Activated T-helper 1 cell treated with anti-CD3 and anti-CD28 coated beads, Interleukin-12 subunit alpha, Interleukin-12 subunit beta, Interleukin-2, Interleukin-4 antibody, amounts not matched to agents 30 ng/mL and 10 ng/mL and 1 ng/mL, durations not matched to agents 14 hours and 24 hours and 36 hours (primary cell): ENCODE results near the gene KIF1A. TPM values are rescaled to one million over a fixed set of nuclear protein-coding genes. Genes with fewer than 3 reads are reported as not detected.
"Not testable (repeated sequence)": the region's sequence is repeated elsewhere in the genome, so short reads cannot be mapped to it uniquely, and the experiment has no call there.

Source experiments
- DNase-seq: peaks from one replicate; pipeline ENCODE4 v3.0.0; 2021; ENCODE audit warnings: low spot score
- H3K27ac Mint-ChIP-seq: one replicate; pipeline ENCODE4 v1.8.0; 2021; ENCODE audit warnings: mild to moderate bottlenecking, mixed read lengths
- H3K27me3 Mint-ChIP-seq: one replicate; pipeline ENCODE4 v1.8.0; 2022; ENCODE audit warnings: mild to moderate bottlenecking, moderate library complexity, mixed read lengths; ENCODE audit not compliant: insufficient read depth
- H3K36me3 Mint-ChIP-seq: one replicate; pipeline ENCODE4 v1.8.0; 2021; ENCODE audit warnings: low read depth, mixed read lengths
- H3K4me1 Mint-ChIP-seq: one replicate; pipeline ENCODE4 v1.8.0; 2021; ENCODE audit warnings: low read depth, mixed read lengths
- H3K4me3 Mint-ChIP-seq: one replicate; pipeline ENCODE4 v1.8.0; 2021; ENCODE audit warnings: mild to moderate bottlenecking, moderate library complexity, mixed read lengths
- H3K9me3 Mint-ChIP-seq: one replicate; pipeline ENCODE4 v1.8.0; 2021; ENCODE audit warnings: mixed read lengths
- intact Hi-C: fragments of 100-400 bp; cut with micrococcal nuclease; formaldehyde crosslinking; loops from one replicate; pipeline ENCODE4 v1.15.1; 2024
- total RNA-seq: library from RNA; stranded (reverse); gene quantifications from 2 replicates; pipeline ENCODE4 v1.2.3, GENCODE V29; 2022

The KIF1A gene
- total RNA-seq, 1 donor from 2014 or later: 0.83 TPM

GRCh38 chr2:240781471-240782220 is 38.4 kb downstream of the KIF1A start:
- no peak overlapping the region for H3K4me3 Mint-ChIP-seq
- no peaks in the 10 kb centered on the region for H3K27me3 Mint-ChIP-seq
- no peaks in the 10 kb centered on the region for H3K4me1 Mint-ChIP-seq
- no peaks in the 10 kb centered on the region for H3K36me3 Mint-ChIP-seq
- no peak for DNase-seq
- H3K9me3 Mint-ChIP-seq: no peaks in the 10 kb centered on the region
- intact Hi-C loops: no loop called here
- no peak overlapping the region for H3K27ac Mint-ChIP-seq

- Mint-ChIP-seq H3K9me3 (no peaks in the 10 kb centered on the region), H3K4me3 (no peak overlapping the region), H3K36me3 (no peaks in the 10 kb centered on the region), H3K27ac (no peak overlapping the region), H3K4me1 (no peaks in the 10 kb centered on the region), H3K27me3 (no peaks in the 10 kb centered on the region)
- intact Hi-C loops: no loop called here
- no peak for DNase-seq
These were observed 39.9 kb downstream of the KIF1A start for GRCh38 chr2:240780023-240780700.

GRCh38 chr2:240779250-240779832 is 40.7 kb downstream of the KIF1A start:
- H3K27ac Mint-ChIP-seq, H3K36me3 Mint-ChIP-seq, H3K27me3 Mint-ChIP-seq, H3K9me3 Mint-ChIP-seq, H3K4me3 Mint-ChIP-seq, intact Hi-C loops, DNase-seq, H3K4me1 Mint-ChIP-seq: not testable (repeated sequence)

- H3K9me3 Mint-ChIP-seq: no peaks in the 10 kb centered on the region
- H3K4me1 Mint-ChIP-seq: no peaks in the 10 kb centered on the region
- H3K27me3 Mint-ChIP-seq: no peaks in the 10 kb centered on the region
- intact Hi-C loops: no loop called here
- H3K4me3 Mint-ChIP-seq: no peak overlapping the region
- DNase-seq: no peak
- H3K36me3 Mint-ChIP-seq: no peaks in the 10 kb centered on the region
- H3K27ac Mint-ChIP-seq: no peak overlapping the region
These were observed 41.6 kb downstream of the KIF1A start for GRCh38 chr2:240778426-240778825.

GRCh38 chr2:240777456-240778212 is 42.4 kb downstream of the KIF1A start:
- H3K9me3 Mint-ChIP-seq: no peaks in the 10 kb centered on the region
- H3K4me3 Mint-ChIP-seq: no peak overlapping the region
- intact Hi-C loops: no loop called here
- no peaks in the 10 kb centered on the region for H3K27me3 Mint-ChIP-seq
- H3K4me1 Mint-ChIP-seq: no peaks in the 10 kb centered on the region
- no peak for DNase-seq
- H3K36me3 Mint-ChIP-seq: no peaks in the 10 kb centered on the region
- no peak overlapping the region for H3K27ac Mint-ChIP-seq

DNA sequence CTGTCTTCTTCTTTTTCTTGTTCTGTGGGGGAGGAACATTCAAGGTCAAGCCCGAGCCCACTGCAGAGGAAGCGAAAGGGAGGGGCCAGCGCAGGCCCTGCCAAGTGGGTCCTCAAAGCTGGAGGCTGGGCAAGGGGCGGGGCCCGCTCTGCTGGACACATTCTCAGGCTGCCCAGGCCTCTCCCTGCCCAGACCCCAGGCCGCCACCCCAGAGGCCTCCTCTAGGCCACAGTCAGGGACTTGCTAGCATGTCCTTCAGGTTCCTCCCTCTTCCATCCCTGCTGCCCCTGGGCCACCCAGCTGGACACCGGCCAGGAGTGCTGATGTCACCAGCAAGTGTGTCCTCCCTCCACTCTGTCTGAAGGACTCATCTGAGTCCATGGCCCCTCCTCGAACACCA is 44.1 kb downstream of the KIF1A start:
- Mint-ChIP-seq H3K9me3 (no peaks in the 10 kb centered on the region), H3K27ac (no peak overlapping the region), H3K4me3 (no peak overlapping the region), H3K27me3 (no peaks in the 10 kb centered on the region), H3K36me3 (no peaks in the 10 kb centered on the region), H3K4me1 (no peaks in the 10 kb centered on the region)
- intact Hi-C loops: no loop called here
- DNase-seq: no peak

DNA sequence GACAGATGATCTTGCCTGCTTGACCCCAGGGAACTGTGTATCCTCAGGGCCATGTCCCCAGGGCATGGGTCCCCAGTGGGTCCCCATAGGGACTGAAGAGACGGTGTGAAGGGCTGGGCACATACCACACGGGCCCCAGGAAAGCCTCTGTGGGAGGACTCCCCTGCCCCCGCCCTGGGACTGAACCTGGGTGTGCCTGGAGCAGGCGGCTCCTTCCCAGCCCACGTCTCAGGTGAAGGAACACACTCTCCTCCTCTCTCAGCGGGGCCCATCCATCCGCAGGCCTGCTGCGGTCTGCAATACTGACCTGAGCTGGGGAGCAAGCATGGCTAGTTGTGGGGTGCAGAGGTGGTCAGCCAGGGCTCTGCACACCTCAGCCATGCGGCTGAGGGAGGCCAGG is 45.2 kb downstream of the KIF1A start:
- Mint-ChIP-seq H3K27ac (no peak overlapping the region), H3K27me3 (no peaks in the 10 kb centered on the region), H3K36me3 (no peaks in the 10 kb centered on the region), H3K9me3 (no peaks in the 10 kb centered on the region), H3K4me3 (no peak overlapping the region), H3K4me1 (no peaks in the 10 kb centered on the region)
- DNase-seq: no peak
- intact Hi-C loops: no loop called here

DNA sequence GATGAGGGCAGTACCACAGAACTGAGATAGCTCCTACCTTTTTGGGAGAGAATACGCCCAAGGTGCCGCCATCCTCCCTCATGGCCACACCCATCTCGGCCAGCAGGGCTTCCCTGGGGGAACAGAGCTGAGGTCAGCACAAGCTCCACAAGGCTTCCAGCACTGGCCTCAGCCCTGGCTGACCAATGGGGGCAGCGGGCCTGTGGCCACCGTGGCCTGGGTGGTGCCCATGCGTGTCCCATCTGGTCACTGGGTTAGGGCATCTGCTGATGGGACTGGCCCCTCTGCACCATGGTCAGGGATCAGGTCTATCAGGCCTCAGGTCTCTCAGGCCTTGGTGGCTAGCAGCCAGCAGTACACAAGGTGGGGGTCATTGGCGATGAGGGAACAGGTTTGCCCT is 50.9 kb downstream of the KIF1A start:
- H3K9me3 Mint-ChIP-seq: no peaks in the 10 kb centered on the region
- no peak overlapping the region for H3K27ac Mint-ChIP-seq
- intact Hi-C loops: no loop called here
- no peaks in the 10 kb centered on the region for H3K4me1 Mint-ChIP-seq
- DNase-seq: no peak
- H3K4me3 Mint-ChIP-seq: no peak overlapping the region
- H3K27me3 Mint-ChIP-seq: no peaks in the 10 kb centered on the region
- H3K36me3 Mint-ChIP-seq: no peaks in the 10 kb centered on the region

DNA sequence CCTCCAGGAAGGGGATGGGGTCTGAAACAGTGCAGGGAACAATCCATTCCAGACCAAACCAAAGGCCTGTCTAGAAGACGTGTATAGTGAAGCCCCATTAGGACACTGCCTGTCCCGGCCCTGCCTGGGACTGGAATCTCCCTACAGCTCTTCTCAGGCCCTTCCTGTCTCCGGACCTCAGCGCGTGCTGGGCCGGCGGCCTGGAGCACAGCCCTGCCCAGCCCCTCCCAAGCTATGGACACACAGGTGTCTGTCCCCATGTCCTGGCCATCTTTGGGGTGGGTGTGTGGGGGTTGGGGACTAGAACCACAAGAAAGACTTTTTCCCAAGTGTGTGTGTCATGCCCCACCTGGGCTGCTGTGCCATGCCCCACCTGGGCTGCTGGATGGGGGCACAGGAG is 51.8 kb downstream of the KIF1A start:
- Mint-ChIP-seq H3K27me3 (no peaks in the 10 kb centered on the region), H3K27ac (no peak overlapping the region), H3K4me3 (no peak overlapping the region), H3K4me1 (no peaks in the 10 kb centered on the region), H3K36me3 (no peaks in the 10 kb centered on the region), H3K9me3 (no peaks in the 10 kb centered on the region)
- no peak for DNase-seq
- intact Hi-C loops: no loop called here

DNA sequence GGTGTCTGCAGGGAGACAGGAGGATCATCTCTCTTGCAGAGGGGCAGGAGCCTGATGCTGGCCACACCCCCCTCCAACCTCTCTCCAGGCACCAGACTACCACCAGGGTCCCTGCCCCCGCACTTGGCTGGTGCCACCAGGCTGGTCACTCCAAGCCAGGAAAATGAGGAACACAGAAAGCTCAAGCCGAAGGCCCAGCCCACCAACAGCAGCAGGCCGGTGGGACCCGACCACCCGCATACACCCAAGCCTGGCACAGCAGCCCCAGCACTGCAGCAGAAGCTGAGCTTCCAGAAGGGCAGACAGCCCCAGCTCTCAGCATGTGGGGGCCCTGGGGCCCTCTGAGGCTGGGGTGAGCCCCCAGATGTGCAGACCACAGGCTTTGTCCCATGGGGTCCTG is 52.7 kb downstream of the KIF1A start:
- Mint-ChIP-seq H3K27ac (no peak overlapping the region), H3K36me3 (no peaks in the 10 kb centered on the region)
- intact Hi-C loops: no loop called here

DNA sequence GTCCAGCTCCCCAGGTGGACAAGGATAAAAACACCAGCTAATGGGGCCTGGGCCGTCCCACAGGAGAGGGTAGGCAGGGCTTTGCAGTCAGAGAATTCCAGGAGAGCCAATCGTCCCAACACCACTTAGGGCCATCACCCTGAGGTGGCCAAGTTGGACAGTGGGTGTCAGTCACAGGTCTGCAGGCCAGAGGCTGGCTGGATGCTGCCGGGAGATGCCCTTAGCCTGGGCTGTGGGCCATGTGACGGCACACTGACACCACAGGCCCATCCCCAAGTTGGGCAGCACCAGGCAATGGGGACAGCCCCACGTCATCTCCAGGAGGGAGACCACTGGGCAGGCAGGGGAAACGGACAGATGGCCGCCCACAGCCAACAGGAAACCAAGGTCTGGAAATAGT is 53.9 kb downstream of the KIF1A start:
- no peak for DNase-seq
- Mint-ChIP-seq H3K36me3 (no peaks in the 10 kb centered on the region), H3K9me3 (no peaks in the 10 kb centered on the region), H3K27ac (no peak overlapping the region), H3K4me1 (no peaks in the 10 kb centered on the region), H3K4me3 (no peak overlapping the region), H3K27me3 (no peaks in the 10 kb centered on the region)
- intact Hi-C loops: no loop called here

More for the DNA sequence above, 52.7 kb downstream of the KIF1A start:
- Mint-ChIP-seq H3K4me3 (no peak overlapping the region), H3K9me3 (no peaks in the 10 kb centered on the region), H3K27me3 (no peaks in the 10 kb centered on the region), H3K4me1 (no peaks in the 10 kb centered on the region)
- no peak for DNase-seq

DNA sequence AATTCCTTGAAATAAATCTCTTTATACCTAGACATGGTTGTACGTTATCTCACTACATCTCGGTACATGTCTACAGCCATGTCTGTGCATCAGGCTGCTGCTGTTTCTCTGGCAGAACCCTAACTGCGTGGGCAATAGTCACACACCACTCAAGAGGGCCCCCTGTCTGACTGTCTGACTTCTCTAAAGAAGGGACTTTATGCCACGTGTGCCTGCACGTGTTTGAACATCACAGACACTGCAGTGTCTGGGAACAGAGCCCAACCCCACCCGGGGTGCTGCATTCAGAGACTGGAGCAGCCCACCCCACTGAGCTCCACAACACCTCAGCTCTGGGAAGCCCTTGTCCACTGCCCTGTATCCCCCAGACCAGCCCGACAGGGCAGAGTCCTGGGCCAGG is 55.0 kb downstream of the KIF1A start:
- H3K4me1 Mint-ChIP-seq: no peaks in the 10 kb centered on the region
- intact Hi-C loops: no loop called here
- H3K36me3 Mint-ChIP-seq: no peaks in the 10 kb centered on the region
- DNase-seq: no peak
- H3K27me3 Mint-ChIP-seq: no peaks in the 10 kb centered on the region
- no peaks in the 10 kb centered on the region for H3K9me3 Mint-ChIP-seq
- no peak overlapping the region for H3K27ac Mint-ChIP-seq
- H3K4me3 Mint-ChIP-seq: no peak overlapping the region

DNA sequence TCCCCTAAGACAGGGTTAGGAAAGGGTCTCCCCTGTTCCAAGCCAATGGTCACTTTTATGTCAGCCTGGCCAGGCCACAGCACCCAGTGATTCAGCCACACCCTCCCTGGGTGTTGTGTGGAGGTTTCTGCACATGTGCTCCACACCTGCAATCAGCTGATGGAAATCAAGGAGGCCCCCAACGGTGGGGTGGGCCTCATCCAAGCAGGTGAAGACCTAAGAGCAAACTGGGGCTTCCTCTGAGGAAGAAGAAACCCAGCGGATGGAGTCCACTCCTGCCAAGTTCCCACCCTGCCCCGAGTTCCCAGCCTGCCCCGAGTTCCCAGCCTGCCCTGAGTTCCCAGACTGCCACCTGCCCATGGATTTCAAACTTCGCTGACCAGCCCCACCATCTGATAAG is 55.4 kb downstream of the KIF1A start:
- H3K9me3 Mint-ChIP-seq: no peaks in the 10 kb centered on the region
- H3K36me3 Mint-ChIP-seq: no peaks in the 10 kb centered on the region
- intact Hi-C loops: no loop called here
- H3K27me3 Mint-ChIP-seq: no peaks in the 10 kb centered on the region
- no peak overlapping the region for H3K4me3 Mint-ChIP-seq
- DNase-seq: no peak
- no peak overlapping the region for H3K27ac Mint-ChIP-seq
- H3K4me1 Mint-ChIP-seq: peaks cover 1% of the 10 kb centered on the region
